Keratinocyte (primary cell): Measurements from ENCODE around the gene SMIM36. TPM values are rescaled to one million over a fixed set of nuclear protein-coding genes. Genes with fewer than 3 reads are reported as not detected.

Experiments
- DNase-seq: peaks from one replicate; pipeline ENCODE4 v3.0.0-alpha.2; 2011; ENCODE audit warnings: low read depth, missing footprints, low spot score
- FAIRE-seq: peaks from 2 replicates; lab custom pipeline; 2011; peaks lifted over from hg19 to GRCh38; lab: Jason Lieb, UNC
- H2AFZ ChIP-seq: 2 replicates; pipeline ENCODE4 v1.6.0; 2012; ENCODE audit warnings: low read length, control low read depth, inconsistent platforms; ENCODE audit not compliant: control insufficient read depth
- H3K27ac ChIP-seq: 2 replicates; pipeline ENCODE4 v1.5.1; 2011; ENCODE audit warnings: low read length; ENCODE audit not compliant: control insufficient read depth, insufficient read depth
- H3K27me3 ChIP-seq: 3 replicates; pipeline ENCODE4 v1.6.0; 2011; ENCODE audit warnings: low read length; ENCODE audit not compliant: control insufficient read depth, insufficient read depth; ENCODE audit errors: extremely low read depth
- H3K36me3 ChIP-seq, 2 experiments: 2 replicates in 1 of 2; 3 replicates in 1 of 2; pipeline ENCODE4 v1.5.1; 2011; ENCODE audit warnings: low read length in 2 of 2, mild to moderate bottlenecking in 1 of 2; ENCODE audit not compliant: control insufficient read depth in 2 of 2, insufficient read depth in 2 of 2; ENCODE audit errors: extremely low read depth in 1 of 2
- H3K4me1 ChIP-seq: 3 replicates; pipeline ENCODE4 v1.5.1; 2011; ENCODE audit warnings: low read length; ENCODE audit not compliant: control insufficient read depth, insufficient read depth; ENCODE audit errors: extremely low read depth
- H3K4me2 ChIP-seq: 3 replicates; pipeline ENCODE4 v1.6.0; 2011; ENCODE audit warnings: low read depth, low read length; ENCODE audit not compliant: control insufficient read depth, insufficient read depth; ENCODE audit errors: extremely low read depth
- H3K4me3 ChIP-seq, 3 experiments: fragments of 200-600 bp in 1 of 3; sonication (generic) in 1 of 3; 2 replicates in 2 of 3; 3 replicates in 1 of 3; pipeline ENCODE4 v1.5.1; 2011 to 2016; ENCODE audit warnings: low read length in 3 of 3, mild to moderate bottlenecking in 3 of 3, control low read depth in 2 of 3, inconsistent platforms in 1 of 3, low read depth in 1 of 3, mixed read lengths in 1 of 3, mixed run types in 1 of 3, moderate library complexity in 1 of 3; ENCODE audit not compliant: control insufficient read depth in 2 of 3, insufficient read depth in 2 of 3; ENCODE audit errors: extremely low read depth in 1 of 3
- H3K79me2 ChIP-seq: 2 replicates; pipeline ENCODE4 v1.6.0; 2012; ENCODE audit warnings: low read length; ENCODE audit not compliant: control insufficient read depth, insufficient read depth
- H3K9ac ChIP-seq: 3 replicates; pipeline ENCODE4 v1.6.0; 2011; ENCODE audit warnings: low read length; ENCODE audit not compliant: control insufficient read depth, insufficient read depth; ENCODE audit errors: extremely low read depth
- H3K9me1 ChIP-seq: 3 replicates; pipeline ENCODE4 v1.6.0; 2011; ENCODE audit warnings: low read length; ENCODE audit not compliant: control insufficient read depth, insufficient read depth; ENCODE audit errors: extremely low read depth
- H3K9me3 ChIP-seq: 2 replicates; pipeline ENCODE4 v1.5.1; 2012; ENCODE audit warnings: low read depth, low read length; ENCODE audit not compliant: control insufficient read depth
- H4K20me1 ChIP-seq: 3 replicates; pipeline ENCODE4 v1.6.0; 2011; ENCODE audit warnings: low read length; ENCODE audit not compliant: control insufficient read depth, insufficient read depth; ENCODE audit errors: extremely low read depth
- CTCF ChIP-seq, 3 experiments: IDR thresholded peaks in 1 of 3; conservative IDR thresholded peaks in 1 of 3; optimal IDR thresholded peaks in 1 of 3; 2 replicates in 2 of 3; 3 replicates in 1 of 3; pipeline versions ENCODE3 to v1.5.1; 2011; ENCODE audit warnings: low read length in 3 of 3, mild to moderate bottlenecking in 3 of 3, moderate library complexity in 2 of 3, control low read depth in 1 of 3, inconsistent platforms in 1 of 3; ENCODE audit not compliant: insufficient read depth in 2 of 3; ENCODE audit errors: extremely low read depth in 1 of 3
- EZH2 ChIP-seq: IDR thresholded peaks from one replicate; pipeline ENCODE4 v1.6.1; 2012; ENCODE audit warnings: inconsistent platforms, mild to moderate bottlenecking, low read length, moderate library complexity
- dilution Hi-C: fragments of 300-500 bp; cut with MboI; formaldehyde crosslinking; loops from one replicate; pipeline ENCODE4 v1.7.0; 2020; ENCODE audit warnings: low sequenced_read_pairs; ENCODE audit not compliant: extremely low pct_ligation_motif_present
- polyA plus RNA-seq, 5 experiments: library from polyadenylated mRNA; depleted of rRNA in 3 of 5; stranded (reverse) in 3 of 5; stranded (forward) in 1 of 5; unstranded in 1 of 5; fragments of >200 nt; gene quantifications; 1 replicate in 1 of 5; 2 replicates in 3 of 5; 3 replicates in 1 of 5; pipeline versions ENCODE4 v1.2.1 to v1.2.3, GENCODE V29; 2011 to 2012; ENCODE audit warnings: missing spikeins in 2 of 5, low read depth in 1 of 5, low replicate concordance in 1 of 5

The SMIM36 gene
- polyA plus RNA-seq, 1 donor (not counting 4 experiments of a cell fraction or from before 2014, with no cell fraction given), result not detected

- no peaks in the 10 kb centered on the region for H3K79me2 ChIP-seq
- no peaks in the 10 kb centered on the region for H3K9me3 ChIP-seq
- no peak overlapping the region for H3K4me3 ChIP-seq
- H3K27me3 ChIP-seq, result no peaks in the 10 kb centered on the region
- no peaks in the 10 kb centered on the region for H3K9me1 ChIP-seq
- H3K4me2 ChIP-seq, result no peak overlapping the region
- no peak overlapping the region for H3K27ac ChIP-seq
- H3K4me1 ChIP-seq, result no peaks in the 10 kb centered on the region
- no peak for TF ChIP-seq EZH2
- TF ChIP-seq CTCF (optimal IDR thresholded peaks at IDR 0.05 in 1 of 3, IDR thresholded peaks at IDR 0.05 in 1 of 3, conservative IDR thresholded peaks at IDR 0.05 in 1 of 3; ENCODE audit: extremely low read depth in 1 of 3, insufficient read depth in 2 of 3, low read length in 3 of 3), result no peak
- H3K36me3 ChIP-seq, result no peaks in the 10 kb centered on the region
- no peak overlapping the region for H2AFZ ChIP-seq
- FAIRE-seq, result no peak
- DNase-seq, result no peak
- H4K20me1 ChIP-seq, result no peaks in the 10 kb centered on the region
- no peak overlapping the region for H3K9ac ChIP-seq
- dilution Hi-C loops, result no loop called here
Measured at GRCh38 chr17:55546481-55546880, 35.2 kb upstream of the SMIM36 start.

GRCh38 chr17:55545806-55546205 is 34.6 kb upstream of the SMIM36 start:
- TF ChIP-seq CTCF (optimal IDR thresholded peaks at IDR 0.05 in 1 of 3, IDR thresholded peaks at IDR 0.05 in 1 of 3, conservative IDR thresholded peaks at IDR 0.05 in 1 of 3; ENCODE audit: extremely low read depth in 1 of 3, insufficient read depth in 2 of 3, low read length in 3 of 3) (no peak), EZH2 (no peak)

More at GRCh38 chr17:55545806-55546205, 34.6 kb upstream of the SMIM36 start:
- Histone ChIP-seq H3K4me2 (no peak overlapping the region), H3K27ac (no peak overlapping the region), H3K9me1 (no peaks in the 10 kb centered on the region), H3K9me3 (no peaks in the 10 kb centered on the region), H3K79me2 (no peaks in the 10 kb centered on the region), H2AFZ (no peak overlapping the region), H3K36me3 (no peaks in the 10 kb centered on the region), H3K4me3 (no peak overlapping the region), H3K27me3 (no peaks in the 10 kb centered on the region), H3K4me1 (no peaks in the 10 kb centered on the region), H4K20me1 (no peaks in the 10 kb centered on the region), H3K9ac (no peak overlapping the region)
- dilution Hi-C loops, result no loop called here
- DNase-seq, result no peak
- no peak for FAIRE-seq
